NCI-H345 treated with DMSO at 0.1 percent for 48 hours (cell line): ENCODE measurements around the gene ALPP.
"Not testable (repeated sequence)": the region's sequence is repeated elsewhere in the genome, so short reads cannot be mapped to it uniquely, and the experiment has no call there.

ENCODE experiments used
- DNase-seq: peaks from one replicate; lab custom pipeline; 2025; ENCODE audit not compliant: unreplicated experiment; lab: John Stamatoyannopoulos, UW

The ALPP gene

DNA sequence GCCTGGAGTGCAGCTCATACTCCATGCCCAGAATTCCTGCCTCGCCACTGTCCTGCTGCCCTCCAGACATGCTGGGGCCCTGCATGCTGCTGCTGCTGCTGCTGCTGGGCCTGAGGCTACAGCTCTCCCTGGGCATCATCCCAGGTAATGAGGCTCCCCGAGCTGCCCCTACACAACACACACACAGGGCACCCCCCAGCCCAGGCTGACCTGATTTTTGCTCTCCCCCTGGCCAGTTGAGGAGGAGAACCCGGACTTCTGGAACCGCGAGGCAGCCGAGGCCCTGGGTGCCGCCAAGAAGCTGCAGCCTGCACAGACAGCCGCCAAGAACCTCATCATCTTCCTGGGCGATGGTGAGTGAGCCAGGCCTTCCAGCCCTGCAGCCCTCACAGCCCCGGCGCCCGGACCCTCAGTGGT, at the start of gene ALPP:
TSS of gene ALPP (plus strand) at position 17 of the 417 bp plus-strand sequence. CDS start at position 69, 52 bp downstream.
- DNase-seq, result not testable (repeated sequence)

DNA sequence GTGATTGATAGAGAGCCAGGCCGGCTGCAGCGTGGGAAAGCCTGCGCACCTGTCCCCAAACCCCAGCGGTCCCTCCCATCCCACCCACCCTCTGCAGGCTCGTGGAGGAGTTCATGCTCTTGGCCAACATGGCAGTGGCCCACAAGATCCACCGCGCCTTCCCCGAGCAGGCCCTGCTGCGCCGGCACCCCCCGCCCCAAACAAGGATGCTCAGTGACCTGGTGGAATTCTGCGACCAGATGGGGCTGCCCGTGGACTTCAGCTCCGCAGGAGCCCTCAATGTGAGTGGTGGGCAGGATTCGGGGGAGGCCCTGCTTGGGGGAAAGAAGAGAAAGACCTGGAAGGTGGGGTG, 48.9 kb upstream of the ALPP start:
- DNase-seq, result no peak

DNA sequence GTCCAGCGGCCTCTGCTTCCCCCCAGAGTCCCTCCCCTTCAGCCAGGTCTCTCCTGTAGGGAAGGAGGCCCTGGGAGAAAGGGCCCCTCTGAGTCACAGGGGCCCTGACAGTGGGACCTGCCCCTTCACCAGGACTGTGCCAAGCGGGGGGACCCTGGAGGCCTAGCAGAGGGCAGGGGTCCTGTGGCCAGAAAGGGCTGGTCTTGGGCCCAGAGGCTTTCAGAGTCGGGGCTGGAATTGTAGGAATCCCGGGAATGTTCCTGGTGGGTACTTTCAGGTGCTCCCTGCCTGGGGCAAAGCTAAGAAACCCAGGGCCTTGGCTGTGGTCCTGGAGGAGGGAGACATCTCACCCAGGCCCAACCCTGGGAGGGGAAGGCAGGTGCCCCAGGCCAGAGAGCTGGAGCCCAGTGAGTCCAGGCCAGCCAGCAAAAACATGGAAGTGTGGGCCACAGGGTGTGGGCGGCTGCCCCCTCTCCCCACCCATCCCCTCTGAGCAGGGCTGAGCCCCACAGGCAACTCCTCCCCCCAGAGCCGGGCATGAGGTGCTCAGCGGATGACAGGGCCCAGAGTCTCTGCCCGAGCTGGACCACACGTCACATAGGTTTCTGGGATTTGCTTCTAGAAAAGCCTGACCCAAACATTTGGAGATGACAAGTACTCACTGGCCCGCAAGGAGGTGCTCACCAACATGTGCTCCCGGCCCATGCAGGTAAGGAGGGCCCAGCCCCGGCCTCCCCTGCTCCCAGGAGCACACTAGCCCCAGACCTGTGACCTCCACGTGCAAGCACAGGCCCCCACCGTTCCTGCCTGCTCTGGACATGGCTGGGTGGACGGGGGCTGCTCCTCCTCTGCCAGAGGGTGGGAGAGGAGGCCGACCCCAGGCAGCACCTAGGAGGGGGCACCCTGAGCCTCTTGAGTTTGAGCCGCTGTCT, 48.2 kb upstream of the ALPP start:
- DNase-seq, result no peak

DNA sequence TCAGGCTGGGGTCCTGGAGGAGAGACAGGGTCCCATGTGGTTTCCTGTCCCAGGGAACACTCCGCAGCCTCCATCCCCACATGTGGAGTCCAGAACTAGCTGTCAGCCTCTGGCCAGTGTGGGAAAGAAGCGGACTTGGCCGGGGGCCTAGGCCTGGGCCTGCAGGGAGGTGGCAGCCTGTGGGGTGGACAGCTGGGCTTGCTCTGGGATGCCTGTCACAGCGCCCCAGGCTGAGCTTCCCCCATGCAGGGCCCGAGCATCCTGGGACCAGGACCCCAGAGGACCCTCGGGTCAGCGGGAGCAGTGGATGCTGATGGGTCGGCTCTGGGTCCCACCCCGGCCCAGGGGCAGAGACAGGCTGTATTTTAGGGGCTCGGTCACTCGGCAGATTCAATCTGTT, 47.5 kb upstream of the ALPP start:
- not testable (repeated sequence) for DNase-seq

DNA sequence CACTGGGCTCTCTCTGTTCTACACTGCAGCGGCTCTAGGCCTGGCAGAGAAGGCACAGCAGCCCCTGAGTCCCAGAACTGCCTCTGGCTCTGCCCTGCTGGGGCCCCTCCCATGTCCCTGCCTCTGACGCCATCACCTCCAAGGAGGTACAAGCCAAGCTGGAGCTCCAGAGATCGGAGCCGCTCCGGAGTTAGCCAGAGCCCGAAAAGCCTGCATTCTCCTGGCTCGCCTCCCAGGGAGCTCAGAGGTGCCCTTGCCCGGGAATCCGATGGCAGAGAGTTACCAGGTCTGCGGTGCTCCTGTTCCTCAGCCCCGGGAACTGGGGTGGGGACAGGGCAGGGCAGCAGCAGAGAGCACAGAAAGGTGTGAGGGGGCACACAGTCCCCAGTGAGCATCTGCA, 46.9 kb upstream of the ALPP start:
- not testable (repeated sequence) for DNase-seq

DNA sequence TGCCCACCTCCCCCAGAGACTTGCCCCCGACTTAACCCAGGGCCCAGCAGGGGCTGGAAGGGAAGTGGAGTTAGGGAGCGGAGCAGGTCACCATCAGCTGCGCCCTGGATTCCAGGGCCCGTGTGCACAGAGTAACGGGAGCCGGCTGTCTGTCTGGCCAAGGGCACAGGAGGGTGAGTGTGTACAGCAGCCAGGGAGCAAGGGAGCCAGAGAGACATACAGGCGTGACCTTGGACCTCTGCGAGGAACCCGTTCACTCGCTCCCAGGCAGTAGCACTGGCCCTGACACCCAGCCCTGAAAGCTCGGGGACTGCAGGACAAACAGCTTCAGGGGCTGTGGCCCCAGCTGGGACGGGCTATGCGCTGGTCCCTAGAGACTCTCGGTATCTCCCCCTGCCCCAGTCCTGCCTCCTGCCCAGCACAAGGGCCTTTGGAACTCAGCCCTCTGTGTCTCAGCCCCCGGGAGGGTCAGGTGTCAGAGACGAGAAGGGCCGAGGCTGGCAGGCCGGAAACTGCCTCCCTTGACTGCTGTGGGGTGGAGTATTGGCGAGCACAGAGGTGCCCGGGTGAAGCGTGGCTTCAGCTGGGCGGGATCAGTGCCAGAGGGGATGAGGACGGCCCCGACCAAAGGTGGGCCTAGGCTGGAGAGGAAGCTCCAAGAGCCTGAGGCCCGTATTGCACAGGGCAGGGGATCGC, 46.2 kb upstream of the ALPP start:
- DNase-seq, result not testable (repeated sequence)

DNA sequence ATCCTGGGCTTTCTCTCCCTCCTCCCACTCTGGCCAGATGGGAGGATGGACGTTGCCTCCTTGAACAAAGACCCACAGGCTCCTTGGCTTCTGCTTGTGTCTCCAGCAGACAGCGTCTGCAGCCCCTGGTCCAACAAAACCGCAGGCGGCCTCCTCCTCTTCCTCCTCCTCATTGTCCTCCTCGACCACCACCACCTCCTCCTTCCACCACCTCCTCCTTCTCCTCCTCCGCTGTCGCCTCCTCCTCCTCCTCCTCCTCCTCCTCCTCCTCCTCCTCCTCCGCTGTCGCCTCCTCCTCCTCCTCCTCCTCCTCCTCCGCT, 45.7 kb upstream of the ALPP start:
- DNase-seq, result no peak

DNA sequence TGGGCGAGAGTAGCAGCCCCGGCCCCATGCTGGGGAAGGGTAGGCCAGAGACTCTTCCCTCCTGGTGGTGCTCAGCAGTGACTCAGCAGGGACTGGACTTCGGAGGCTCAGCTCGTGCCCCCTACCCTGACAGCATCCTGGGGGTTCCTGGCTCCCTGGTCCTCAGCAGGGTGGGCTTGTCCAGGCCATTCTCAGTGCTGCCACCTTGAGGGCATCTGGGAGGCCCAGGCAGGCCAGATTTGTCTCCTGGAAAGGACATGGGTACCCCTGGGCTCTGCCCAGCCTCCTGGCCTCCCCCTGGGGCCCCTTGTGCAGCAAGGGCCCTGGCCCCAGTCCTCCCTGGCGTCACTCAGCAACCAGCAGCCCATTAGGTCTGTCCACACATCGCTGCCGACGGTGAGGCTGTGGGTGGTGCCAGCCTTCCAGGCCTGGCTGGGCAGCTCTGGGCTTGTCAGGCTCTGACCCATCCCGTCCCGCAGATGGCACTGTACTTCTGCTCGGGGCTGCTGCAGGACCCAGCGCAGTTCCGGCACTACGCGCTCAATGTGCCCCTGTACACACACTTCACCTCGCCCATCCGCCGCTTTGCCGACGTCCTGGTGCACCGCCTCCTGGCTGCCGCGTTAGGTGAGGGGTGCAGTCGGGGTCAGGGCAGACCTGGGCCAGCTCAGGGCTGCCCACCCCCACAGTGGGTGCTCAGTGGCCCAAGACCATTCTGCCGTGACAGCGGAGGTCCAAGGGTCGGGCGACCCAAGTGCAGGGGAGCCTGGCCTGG, 45.0 kb upstream of the ALPP start:
- no peak for DNase-seq

DNA sequence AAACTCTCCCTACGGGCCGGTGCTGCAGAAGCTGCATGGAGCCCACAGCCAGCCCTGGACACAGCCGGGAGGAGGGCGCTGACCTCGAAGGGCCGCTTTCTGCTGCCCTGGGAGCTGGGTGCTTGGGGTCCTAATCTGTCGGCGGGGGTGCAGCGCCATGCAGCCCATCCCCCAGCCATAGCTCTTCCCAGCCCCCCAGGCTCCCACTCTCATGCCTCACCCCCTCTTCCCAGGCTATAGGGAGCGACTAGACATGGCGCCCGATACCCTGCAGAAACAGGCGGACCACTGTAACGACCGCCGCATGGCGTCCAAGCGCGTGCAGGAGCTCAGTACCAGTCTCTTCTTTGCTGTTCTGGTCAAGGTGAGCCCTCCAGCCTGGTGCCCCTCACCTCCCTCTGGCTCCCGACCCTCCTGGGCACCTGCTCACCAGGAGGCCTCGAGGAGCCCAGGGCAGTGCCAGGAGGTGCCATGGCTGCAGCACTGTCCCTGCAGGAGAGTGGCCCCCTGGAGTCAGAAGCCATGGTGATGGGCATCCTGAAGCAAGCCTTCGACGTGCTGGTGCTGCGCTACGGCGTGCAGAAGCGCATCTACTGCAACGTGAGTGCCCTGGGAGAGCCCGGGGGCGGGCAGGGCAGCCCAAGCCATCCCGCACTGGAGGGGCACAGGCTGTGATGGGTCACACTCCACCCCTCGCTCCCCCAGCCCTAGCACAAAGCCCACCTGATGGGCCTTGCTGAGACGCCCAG, 44.2 kb upstream of the ALPP start:
- DNase-seq, result not testable (repeated sequence)

DNA sequence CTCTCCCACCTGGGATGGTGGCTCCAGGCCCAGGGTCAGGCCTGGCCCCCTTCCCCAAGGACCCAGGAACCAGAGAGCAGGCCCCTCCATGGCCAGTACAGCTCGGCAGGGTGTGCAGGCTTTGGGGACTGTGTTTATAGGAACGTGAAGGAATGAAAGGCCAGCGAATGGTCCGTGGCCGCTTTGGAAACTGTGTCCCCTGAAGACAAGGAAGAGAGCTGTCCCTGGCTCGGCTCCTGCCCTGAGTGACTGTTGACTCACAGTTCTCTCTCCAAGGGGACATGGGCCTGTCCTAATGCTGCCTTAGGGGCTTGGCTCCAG, 43.7 kb upstream of the ALPP start:
- DNase-seq, result not testable (repeated sequence)

DNA sequence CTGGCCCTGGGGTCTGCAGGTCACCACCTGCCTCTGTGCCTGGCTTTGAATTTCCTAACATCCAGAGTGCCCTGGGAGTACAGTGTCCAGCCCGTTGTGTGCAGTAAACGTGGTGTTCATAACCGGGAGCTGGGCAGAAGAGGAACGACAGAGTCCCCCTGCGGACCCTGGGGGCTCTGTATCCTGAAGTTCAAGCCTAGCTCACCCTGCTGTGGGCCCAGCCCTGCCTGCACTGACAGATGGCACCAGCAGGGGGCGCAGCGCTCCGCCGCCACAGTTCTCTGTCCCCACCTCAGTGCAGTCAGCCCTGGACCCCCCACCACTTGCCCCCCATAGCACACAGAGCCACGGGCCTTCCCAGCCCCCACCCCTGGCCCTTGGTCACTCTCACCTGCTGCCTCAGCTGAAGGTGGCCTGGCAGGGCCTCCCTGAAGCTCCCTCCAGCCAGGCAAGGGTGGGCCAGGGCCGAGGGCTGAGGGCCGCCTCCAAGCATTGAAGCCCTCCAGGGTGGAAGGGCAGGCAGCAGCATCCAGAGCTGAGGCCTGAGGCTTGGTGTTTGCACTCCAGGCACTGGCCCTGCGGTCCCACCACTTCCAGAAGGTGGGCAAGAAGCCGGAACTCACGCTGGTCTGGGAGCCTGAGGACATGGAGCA, 43.2 kb upstream of the ALPP start:
- DNase-seq, result not testable (repeated sequence)

DNA sequence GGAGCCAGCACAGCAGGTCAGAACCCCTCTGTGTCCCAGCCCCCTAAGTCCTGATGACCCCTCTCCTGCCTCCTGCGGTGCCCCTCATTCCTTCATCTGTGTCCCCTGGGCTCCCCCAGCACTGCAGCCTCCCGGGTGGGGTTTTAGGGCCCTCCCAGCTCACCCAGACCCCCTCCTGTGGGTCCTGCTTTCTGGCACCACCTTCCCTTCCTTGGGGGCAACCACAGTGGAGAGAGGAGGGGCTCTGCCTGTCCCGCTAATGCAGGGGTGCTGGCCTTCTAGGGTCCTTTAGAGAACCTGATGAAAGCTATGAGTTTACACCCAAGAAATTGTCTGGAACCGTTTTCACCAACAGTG, 42.7 kb upstream of the ALPP start:
- no peak for DNase-seq

DNA sequence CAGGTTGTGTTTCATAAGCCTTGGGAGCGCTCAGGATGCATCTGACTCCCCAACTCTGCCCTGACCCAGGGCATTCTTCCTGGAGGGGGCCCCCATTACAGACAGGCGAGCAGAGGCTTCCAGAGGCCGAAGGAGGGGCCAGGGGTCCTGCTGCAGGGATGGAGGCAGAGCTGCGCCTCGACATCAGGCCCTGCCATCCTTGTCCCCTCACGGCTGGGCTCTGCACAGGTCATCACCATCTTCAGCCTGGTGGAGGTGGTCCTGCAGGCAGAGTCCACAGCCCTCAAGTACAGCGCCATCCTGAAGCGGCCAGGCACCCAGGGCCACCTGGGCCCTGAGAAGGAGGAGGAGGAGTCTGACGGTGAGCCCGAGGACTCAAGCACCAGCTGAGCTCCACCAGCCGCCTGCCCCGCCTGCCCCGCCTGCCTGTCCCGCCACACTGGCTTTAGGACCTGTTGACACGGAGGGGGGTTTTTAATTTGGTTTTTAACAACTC, 42.3 kb upstream of the ALPP start:
- no peak for DNase-seq

DNA sequence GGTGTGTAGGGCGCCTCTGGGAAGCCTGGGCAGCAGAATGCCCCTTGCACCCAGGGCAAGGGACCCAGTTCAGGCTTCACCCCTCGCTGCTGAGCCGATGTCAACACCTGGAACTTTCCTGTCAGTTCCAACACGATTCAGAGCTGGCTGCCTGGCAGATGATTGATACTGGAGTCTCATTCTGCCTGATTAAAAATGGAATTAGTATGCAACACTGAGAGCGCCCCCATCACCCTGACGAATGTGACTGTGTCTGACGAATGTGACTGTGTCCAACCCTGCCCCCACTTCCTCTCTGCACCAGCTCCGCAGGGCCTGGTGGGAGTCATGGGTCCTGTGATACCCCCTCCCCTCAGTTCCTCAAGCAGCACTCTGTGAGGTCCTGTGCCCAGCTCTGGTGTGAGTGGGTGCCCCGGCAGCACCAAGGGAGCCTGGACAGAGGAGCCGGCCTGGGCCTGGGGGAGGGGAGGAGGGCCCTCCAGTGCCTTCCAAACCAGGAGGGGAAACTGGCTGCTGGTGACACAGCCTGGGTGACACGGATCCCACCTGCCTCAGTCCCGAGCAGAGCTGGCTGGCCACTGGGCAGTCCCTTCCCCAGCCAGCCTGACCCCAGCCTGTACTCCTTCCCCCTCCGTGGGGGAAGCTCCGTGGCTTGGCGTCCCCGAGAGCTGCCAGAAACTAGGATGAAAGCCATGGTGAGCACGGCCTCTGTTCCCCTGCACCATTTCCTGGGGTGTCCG, 41.4 kb upstream of the ALPP start:
- DNase-seq, result no peak

DNA sequence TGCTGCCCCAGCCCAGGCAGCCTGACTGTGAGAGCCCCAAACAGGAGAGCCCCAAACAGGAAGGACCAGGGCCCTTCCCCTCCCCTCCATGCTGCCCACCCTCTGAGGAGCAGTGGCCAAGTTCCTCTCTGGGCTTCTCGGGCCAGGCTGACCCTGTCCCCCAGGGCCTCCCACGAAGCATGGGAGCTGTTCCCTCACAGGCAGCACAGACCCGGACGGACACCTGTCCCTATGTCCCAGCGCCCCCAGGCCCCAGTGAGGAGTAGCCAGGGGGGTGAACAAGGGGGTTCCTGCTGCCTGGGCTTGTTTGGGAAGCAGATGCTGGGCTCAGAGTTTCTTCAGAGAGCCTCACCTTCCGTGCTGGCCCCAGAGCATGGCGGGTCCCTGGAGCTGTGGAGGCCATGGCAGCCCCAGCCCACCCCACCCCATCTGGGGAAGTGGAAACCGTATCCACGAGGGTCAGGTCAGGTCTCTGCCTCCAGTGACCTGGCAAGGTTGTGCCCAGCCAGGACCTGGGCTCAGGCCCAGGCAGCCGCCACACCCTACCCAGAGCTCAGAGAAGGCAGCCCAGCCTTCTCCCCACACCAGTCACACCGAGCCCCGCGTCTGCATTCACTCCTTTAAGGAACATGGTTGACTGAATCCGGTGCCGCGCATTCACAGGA, 40.3 kb upstream of the ALPP start:
- DNase-seq, result not testable (repeated sequence)

DNA sequence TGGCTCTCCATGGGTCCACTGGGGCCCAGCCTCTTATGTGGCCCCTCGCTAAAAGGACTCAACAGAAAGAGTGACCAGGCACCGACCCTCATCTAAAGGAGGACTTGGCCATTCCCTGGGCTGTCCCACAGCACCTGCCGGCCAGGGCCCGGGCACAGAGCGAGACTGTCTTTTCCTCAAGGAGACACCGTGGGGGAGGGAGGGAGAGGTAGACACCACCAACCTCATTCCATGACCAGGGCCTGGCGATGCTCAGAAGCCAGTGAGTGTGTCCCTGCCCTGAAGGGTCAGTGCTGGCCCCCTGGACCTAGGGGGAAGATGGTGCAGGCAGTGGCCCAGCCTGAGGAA, 39.8 kb upstream of the ALPP start:
- no peak for DNase-seq

DNA sequence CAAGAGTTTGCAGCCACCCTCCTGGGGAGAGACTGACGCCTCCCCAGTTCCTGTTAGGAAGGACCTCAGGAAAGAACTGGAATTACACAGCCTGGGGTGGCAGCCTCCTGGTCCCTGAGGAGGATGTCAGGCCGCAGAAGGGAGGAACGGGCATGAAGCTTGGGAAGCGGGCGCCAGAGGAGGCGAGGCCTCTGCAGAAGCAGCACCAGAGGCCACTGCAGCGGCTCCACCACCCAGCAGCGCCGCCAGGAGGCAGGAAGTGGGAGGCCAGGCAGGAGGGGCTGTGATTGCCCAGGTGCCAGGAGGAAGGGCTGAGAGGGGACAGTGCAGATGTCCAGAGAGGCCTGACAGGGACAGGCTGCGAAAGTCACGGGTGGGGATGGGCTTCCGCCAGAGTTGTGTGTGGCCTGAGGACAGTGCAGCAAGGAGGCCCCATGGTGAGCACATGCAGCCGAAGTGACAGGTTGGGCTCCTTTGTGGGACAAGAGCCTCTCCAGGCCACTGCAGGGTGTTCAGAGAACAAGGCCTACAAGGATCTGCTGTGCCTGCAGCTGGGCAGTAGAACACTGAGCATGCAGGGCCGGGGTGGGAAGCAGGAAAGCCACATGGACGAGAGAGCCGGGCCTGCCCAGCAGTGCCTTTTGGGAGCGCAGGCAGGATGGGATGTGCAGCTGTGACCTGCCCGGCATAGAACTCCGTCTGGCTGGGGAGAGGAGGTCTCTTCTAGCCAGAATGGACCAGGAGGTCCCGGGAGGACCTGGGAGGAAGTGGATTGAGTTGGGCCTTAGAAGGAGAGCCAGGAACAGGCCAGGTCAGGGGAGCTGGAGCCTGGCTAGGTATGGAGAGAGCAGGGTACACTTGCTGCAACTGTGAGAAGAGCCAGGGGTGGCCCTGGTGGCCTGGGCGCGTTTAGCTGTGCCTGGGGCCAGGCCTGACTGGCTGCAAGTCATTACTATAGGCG, 39.1 kb upstream of the ALPP start:
- no peak for DNase-seq
